Smooth muscle cell of the brain vasculature (primary cell): ENCODE measurements around the gene SLC44A1.
"Not testable (repeated sequence)": the region's sequence is repeated elsewhere in the genome, so short reads cannot be mapped to it uniquely, and the experiment has no call there.

Experiments
- DNase-seq: peaks from one replicate; pipeline ENCODE4 v3.0.0-alpha.2; 2012; ENCODE audit warnings: low read depth, low spot score

Gene SLC44A1

DNA sequence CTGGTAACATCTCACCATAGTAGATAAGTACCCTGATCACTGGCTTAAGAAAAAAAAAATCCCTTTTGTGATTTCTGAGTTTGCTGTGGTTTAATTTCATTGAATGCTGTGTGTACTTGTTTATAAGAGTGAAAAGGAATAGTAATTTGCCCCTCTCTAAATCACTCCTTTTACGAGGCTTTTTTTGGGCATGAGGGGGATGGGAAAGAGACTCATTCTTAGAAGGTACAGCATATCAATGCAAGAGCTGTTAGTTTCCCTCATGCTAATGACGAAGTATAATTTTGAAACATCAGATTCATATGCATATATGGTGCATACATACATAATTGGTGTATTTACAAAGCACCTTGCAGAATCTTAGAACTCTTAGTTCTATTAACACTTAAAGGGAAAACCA lies 2.4 kb upstream of the SLC44A1 start:
- no peak for DNase-seq

DNA sequence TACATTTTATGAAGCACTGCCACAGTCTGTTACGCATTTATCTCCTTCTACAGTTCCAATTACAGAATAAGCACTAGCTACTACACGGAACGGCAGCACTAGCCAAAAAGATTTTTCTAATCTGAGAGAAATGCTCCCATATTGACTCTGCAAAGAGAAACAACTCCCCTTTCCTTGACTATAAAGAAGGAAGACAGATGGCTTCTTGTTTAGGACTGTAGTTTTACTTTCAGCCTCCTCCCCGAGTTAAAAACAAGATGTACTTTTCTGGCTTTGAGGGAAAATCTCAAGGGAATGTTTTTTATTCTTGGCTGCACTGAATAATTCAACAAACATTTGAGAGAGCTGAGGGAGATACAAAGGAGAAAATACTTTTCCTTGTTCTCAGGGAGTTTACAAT lies 1.9 kb upstream of the SLC44A1 start:
- no peak for DNase-seq

DNA sequence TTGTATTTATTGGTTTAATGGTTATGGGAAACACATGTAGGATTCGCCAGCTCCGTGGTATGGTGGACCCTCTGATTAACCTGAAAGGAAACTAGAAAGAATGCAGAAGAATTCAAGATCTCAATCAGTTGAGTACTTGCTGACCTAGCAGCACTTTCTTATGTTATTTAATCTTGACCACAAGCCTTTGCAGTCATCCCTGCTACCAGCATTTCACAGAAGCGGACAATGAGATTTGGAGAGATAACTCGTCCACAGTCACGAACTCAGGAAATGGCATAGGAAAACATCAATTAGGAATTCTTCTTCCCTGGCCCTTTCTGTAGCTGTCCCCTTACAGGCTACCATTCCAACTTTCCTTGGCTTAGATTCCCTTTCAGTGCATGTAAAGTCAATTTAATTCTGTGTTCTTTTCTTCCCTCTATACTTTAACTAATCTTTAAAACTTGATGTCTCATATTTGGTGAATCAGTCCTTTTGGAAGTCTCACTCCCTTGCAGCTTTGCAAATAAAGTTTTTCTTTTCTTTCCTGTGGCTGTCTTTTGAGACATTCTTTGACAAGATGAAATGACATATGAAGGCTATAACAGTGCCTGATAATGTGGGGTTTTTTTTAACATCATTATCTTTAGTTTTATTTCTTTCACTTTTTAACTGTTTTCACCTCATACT lies 1.3 kb upstream of the SLC44A1 start:
- no peak for DNase-seq

DNA sequence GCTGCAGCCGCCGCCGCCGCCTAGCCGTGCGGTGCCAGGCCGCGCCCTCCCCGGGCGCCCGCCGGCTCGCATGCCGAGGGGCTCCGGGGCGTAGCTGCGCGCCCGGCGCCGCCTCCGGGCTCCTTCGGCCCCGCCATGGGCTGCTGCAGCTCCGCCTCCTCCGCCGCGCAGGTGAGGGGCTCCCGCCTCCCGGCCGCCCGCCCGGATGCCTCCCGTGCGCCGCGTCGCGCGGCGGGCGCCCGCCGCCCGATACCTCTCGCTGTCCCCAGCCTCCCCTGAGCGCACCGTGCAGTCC lies 230 bp downstream of the SLC44A1 start:
- no peak for DNase-seq

DNA sequence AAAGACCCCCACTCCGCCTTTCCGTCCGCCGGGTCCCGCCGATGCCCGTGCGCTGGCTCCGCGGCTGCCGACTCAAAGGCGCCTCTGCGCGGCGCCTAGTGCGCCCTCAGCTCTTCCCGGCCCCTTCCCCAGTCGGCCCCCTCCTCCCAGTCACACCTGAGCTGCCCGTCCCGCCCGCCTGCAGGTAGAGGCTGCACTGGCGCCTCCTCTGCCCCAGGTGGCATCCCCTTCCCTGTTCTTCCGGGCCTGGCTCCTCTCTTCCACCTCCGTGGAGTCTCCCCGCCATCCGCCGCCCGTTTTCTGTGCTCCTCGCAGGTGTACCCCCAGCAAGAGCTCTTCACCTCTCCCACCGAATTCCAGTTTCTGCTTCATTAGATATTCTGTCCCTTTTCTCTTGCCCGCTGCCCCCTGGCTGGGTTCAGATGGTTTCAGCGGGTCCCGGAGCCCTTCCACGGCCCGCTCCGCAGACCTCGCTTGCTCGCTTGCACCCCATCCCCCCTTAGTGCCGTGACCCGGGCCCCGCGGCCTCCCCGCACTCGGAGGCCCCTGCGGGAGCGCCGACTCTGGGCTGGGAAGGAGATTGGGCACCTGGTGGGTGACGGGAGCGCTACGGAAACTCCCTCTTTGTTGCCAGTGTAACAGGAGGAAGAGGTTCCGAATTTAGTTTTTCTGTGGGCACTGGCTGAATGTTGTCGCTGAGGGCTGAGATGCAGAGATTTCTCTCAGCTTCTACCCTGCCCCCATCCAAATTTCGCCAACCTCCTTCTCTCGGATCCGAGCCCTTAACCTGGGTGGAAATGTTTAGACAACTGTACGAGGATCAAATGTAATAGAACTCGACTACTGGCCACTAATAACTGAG lies 809 bp downstream of the SLC44A1 start:
- no peak for DNase-seq

DNA sequence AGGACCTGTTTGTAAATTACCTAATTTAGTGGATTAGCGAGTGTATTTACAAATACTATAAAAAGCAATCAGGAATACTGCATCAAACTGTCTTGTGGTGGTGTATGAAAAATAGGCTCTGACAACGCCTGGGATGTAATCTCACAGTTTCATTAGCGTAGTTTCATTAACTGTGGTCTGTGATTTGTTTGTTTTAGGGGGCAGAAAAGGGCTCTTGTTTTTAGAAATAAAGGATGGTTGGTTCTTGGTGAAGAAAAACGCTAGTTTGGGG lies 1.4 kb downstream of the SLC44A1 start:
- DNase-seq: no peak

DNA sequence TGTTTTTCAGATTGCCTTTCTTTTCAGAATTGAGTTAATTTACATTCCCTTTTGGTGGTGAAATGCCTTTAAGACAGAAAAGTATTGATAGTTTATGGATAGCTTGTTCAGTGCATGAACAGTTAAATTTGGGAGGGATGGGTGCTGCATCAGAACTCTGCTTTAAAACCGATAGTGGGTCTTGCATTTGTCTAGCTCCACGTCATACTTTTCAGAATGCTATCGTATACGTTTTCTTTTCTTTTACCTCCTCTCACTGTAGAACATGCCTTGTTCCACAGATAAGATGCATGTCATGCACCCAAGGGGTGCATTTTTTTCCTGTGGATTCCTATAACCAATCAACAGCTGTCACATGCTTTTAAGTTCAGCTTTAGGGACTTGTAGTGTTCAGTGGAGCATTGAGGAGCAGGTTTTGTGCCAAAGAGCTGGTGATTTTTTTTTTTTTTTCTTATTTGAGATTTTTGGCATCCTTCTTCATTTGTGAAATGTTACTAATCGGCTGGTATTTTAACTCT lies 2.3 kb downstream of the SLC44A1 start:
- DNase-seq: no peak

DNA sequence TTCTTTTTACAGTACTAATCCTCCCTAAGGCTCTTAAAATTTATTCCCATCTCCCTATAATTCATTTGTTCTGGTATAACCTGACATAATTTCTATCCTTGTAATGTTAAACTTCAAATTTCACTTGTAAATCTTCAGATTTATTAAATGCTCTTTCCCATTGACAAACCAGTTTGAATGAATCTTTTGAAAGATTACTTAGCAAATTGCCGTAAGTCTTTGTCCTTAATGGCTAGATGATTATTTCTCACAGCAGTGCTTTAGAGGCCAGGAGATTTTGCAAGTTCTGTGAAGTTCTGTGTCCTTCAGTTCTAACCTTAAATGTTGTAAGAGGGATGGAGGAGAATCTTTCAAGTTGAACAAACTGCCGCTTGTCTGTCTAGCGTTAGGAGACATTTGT lies 4.2 kb downstream of the SLC44A1 start:
- no peak for DNase-seq

DNA sequence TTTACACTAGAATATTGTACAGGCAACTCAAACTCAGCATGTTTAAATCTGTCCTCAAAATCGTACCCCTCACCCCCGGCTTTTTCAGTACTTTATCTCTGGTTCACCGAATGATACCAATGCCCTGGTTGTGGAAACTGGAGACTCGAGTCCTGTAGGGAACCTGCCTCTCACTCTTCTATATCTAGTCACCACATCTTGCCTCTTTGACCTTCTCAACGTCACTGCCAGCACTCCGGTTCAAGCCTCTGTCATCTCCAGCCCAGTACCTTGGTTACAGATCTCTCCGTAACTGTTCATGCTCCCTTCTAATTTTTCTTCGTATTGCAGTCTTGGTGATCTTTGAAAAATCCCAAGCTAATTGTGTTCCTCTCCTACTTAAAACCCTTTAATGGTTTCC lies 6.7 kb downstream of the SLC44A1 start:
- no peak for DNase-seq

DNA sequence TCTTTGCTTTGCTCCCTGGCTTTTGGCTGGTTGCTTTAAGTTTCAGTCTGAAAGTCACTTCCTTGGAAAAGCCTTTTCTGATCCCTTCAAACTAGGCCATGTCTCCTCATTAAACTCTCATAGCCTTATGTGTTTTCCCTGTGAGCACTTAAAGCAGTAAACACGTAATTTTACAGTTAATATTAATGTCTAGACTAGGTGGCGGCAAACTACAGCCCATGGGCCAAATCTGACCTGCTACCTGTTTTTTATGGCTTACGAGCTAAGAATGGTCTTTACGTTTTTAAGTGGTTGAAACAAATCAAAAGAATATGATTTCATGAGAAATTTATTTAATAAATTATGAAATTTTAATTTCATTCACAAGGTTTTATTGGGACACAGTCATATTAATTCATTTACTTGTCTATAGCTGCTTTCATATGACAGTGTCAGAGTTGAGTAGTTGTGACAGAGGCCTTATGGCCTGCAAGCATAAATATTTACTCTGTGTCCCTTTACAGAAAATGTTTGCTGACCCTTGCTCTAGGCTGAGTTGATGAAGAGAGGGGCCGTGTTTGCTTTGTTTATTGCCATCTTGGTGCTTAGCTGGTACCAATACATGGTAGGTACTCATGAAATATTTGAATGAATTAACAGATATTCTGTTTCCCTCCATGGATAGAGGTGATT lies 7.4 kb downstream of the SLC44A1 start:
- no peak for DNase-seq

DNA sequence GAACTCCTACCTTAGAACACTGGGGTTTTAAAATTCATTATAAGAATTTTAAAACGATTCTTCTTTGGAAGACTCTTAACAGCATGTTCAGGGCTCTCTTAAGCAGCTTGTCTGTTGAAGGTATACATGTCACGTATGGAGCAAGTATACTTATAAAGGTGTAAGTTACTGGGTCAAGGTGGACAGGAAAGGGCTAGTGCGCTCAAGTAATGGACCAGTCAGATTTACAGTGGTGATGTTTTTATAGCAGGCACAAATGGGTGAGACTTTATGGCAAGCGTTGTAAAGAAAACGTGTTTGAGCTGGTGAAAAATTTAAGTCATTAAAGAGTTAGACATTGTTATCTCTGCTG lies 7.9 kb downstream of the SLC44A1 start:
- DNase-seq: no peak

DNA sequence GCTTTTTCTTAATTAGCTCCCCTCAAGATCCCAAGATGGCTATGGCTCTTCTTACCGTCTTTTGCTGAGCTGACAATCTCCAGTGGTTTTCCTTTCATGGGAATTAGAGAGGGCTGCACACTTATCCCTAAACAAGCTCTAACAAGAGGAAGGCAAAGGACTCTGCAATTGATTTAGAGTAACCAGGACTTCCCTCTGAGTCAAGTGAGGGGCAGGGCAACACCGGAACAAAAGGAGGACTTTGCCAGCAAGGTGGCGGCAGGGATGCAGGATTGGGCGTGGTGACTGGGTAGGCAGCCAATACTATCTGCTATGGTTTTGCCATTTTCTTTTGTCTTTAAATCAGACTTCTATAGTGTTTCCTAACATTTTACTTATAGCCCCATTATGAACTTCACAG lies 9.8 kb downstream of the SLC44A1 start:
- no peak for DNase-seq

DNA sequence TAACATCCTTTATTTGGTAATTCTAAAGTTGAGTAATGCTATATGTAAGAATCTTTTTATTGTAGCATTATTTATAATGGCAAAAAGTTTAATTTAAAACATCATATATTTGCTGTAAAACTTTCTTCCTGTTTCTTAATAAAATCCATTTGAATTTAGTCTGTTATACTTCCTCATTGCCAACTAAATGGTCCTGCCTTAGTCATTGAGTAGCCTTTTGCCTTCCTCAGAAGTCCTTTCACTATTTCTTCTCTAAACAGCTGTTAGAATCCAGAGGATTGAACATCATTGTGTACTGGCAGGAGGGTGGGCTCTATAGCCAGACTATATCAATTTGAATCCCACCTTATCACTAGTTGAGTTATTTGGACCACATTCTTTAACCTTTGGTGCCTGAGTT lies 11.0 kb downstream of the SLC44A1 start:
- DNase-seq: no peak

DNA sequence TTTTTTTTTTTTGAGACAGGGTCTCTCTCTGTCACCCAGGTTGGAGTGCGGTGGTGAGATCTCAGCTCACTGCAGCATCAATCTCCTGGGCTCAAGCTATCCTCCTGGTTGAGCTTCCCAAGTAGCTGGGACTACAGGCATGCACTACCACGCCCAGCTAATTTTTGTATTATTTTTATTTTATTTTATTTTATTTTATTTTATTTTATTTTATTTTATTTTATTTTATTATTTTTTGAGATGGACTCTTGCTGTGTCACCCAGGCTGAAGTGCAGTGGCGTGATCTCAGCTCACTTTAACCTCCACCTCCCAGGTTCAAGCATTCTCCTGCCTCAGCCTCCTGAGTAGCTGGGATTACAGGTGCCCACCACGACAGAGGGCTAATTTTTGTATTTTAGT lies 12.1 kb downstream of the SLC44A1 start:
- DNase-seq: not testable (repeated sequence)

DNA sequence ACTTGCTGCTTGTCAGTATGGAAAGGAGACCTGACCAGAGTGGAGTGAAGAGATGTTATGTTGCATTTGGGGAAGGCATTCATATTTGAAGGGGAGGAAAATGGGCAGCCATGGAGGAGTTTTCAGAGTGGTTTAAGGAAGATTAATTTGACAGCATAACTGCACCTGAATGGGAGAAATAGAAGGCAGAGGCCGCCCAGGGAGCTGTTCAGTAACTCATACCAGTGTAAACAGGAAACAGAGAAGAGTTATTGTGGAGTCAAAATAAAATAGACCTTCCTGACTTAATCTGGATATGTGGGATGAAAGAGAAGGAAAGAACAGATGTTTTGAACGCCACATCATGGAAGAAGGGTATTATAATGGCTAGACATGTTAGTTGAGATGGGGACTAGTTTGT lies 13.4 kb downstream of the SLC44A1 start:
- no peak for DNase-seq

DNA sequence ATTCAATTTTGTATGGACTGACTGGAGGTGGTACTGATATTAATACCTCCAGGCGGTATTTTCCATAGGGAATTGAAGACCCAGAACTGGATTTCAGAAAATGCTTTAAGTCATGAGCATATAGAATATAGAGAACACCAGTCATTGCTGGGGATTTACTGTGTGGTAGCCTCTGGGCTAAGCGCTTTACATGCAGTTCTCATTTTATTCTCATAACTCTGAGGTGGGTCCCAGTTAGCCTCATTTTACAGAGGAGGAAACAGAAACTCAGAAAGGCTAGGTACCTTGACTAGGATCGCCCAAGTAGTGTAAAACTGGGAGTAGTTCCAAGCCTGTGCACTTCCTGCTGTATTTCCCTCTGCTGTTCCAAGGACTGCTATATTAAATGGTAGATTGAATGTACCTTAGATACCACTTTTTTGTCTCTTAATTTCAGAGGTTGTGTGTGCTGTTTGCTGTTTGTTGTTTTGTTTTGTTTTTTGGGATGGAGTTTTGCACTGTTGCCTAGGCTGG lies 13.8 kb downstream of the SLC44A1 start:
- no peak for DNase-seq

DNA sequence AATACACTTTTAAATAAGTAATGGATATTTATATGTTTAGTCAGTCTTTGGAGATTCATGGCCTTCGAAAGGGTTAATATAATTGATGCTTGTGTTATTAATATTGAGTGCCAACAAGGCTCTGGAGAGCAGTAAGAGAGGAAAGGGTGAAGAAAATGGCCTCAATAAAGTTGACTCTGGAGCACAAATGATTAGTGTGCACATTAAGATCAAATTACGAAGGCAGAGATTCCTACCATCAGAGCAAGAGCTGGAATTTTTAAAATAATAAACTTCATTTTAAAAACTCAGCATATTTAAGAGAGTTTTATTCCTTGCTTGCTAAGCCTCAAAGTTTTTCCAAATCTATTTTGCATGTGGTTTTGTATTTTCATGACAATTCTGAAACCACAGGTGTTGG lies 14.8 kb downstream of the SLC44A1 start:
- no peak for DNase-seq

DNA sequence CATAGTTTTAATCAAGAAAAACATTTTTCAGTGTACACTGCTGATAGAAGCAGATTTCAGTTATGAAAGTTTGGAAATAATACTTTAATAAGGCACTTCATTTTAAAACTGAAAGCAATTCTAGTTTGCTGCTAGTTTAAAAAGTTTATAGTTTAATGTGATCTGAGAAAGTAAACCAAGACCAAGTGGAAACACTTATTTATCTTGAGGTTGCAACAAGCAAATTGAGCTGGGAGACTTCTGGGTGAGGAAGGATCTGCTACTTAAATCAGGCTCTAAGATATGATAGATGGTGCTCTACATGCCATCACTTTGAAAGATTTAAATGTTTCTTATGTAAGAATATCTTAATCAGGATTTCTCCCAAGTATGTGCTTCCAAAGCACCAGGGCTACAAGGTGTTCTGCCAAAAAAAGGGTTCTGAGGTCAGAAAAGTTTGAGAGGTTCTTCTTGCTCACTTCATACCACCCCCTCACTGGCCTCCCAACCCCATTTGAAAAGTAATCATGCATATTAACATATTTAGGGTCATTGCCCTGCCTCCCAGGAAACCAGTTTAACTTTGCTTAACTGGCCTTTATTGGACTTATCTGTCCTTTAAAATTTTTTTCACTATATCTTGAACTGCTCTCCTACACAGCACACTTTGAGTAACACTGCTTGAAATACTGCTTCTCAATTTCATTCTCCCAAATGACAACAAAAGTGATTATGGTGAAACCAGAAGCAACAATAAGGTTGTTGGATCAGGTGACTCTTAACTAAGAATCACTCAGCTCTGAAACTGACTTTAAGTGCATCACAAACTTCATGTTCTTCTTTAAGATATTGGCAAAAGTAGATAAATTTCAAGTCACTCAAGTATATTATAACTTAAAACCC lies 15.5 kb downstream of the SLC44A1 start:
- no peak for DNase-seq

DNA sequence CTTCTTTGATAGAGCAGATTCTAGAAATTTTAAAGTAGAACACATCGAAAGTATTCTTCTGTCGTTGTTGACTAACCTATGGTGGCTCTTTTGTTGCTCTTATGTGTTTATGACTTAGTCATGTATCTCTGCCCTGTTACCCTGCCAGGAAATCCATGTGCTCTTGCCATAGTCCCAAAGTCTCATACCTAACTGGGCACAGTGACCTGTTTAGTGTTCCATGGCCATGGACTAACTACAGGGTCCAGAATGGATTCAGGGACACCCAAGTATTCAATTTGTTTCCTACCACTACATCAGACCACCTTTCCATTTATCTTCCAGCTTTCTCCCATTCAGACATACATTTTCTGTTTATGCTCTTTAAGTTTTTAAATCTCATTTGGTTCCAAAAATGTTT lies 18.0 kb downstream of the SLC44A1 start:
- no peak for DNase-seq

DNA sequence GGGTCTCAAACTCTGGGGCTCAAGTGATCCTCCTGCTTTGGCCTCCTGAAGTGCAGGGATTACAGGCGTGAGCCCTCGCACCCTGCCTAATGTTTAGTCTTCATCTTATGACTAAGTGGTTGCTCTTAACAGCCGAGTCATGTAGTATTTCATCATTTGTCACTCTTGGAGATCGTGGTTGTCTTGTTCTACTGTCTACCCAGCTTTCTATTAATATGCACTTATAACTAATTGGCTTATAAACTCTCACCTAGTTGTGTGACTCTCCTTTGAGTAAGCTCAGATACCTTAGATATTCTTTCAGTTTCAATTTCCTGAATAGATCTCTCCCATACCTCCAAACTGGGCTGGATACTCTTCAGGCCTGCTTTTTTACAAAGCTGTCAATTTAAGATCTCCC lies 19.9 kb downstream of the SLC44A1 start:
- DNase-seq: no peak

DNA sequence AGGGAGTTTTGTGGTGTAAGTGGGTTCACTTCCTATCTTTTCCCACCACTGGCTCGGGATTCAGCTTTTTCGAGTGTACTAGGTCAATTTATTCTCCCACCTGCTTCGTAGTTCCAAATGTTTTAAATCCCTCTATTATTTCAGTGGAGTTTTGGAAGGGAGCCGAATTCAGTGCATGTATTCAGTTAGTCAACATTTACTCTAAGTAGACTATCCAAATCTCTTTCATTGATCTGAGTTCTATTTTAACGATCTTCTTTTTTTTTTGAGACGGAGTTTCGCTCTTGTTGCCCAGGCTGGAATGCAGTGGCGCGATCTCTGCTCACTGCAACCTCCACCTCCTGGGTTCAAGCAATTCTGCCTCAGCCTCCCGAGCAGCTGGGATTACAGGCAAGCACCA lies 23.8 kb downstream of the SLC44A1 start:
- DNase-seq: not testable (repeated sequence)

DNA sequence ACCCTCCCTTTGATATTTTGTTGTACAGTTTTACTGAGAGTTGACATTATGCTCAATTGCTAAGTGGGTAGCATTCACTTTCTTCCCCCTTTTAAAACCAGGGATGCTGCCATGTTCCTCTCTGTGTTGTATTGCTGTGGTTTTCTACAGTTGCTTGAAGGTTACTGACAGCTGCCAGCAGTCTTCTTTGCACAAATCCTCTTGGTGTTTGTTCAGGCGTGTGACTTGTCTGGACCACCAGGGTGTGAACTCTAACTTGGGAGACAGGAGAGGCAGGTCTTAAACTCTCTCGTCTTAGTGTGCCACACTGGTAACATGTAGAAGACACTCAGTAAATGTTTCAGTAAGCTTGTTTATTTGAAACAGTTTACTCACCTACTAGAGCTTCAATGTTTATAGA lies 25.1 kb downstream of the SLC44A1 start:
- DNase-seq: no peak
